ENCODE measurements around the gene ZNF32.
"Not testable (repeated sequence)": the region's sequence is repeated elsewhere in the genome, so short reads cannot be mapped to it uniquely, and the experiment has no call there.

Gene ZNF32

GRCh38 chr10:43679509-43679908 is 30.8 kb upstream of the ZNF32 start:
- no peak for DNase-seq

- DNase-seq, result no peak
Observed at GRCh38 chr10:43678654-43679053, 30.0 kb upstream of the ZNF32 start.

- DNase-seq, result no peak
Observed at GRCh38 chr10:43676901-43677300, 28.2 kb upstream of the ZNF32 start.

- no peak for DNase-seq
Observed at GRCh38 chr10:43676331-43676730, 27.6 kb upstream of the ZNF32 start.

DNA sequence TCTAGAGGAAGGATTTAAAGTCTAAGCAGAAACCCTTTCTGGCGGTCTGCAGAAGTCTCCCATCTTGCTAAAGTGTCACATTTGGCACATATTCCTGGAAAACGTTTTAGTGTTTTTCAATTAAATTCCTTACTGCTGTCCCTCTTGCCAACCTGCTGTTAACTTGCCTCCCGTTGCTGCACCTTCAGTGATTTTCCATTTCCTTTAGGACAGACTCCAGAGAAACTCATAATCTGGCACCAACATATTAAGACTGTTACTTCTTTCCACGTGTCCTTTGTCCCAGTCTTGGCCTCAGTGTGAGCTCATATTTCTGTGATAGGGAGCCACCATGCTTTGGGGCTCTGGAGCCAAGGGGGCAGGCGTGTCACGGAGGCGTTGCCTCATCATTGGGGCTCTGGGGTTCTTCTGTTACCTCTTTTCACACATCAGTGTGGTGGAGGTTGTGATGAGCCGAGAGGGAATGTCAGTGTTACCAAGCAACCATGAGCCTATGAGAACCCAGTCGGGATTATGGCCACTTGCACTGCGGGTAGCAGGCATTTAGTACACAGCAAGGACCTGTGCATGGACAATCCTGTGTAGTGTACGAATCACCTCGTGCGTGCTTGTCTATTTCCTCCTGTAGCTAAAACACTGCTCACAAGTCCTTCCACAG is 26.0 kb upstream of the ZNF32 start:
- DNase-seq, result no peak

DNA sequence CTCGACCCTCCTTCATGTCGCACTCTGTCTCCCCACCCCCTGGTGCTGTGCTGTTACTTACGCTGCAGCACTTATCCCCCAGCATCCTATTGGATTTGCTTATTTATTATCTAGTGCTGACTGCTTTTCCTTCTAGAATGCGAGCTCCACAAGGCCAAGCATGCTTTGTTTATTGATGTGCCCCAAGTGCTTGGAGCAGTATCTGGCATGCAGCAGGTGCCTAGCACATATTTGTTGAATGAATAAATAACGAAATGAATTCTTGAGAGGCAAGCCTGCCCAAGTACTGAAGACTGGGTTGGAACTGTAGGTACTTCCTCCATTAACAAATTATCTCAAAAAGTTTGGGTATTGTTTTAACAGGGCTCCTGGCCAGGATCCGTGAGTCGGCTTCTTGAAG is 24.8 kb upstream of the ZNF32 start:
- DNase-seq, result no peak

DNA sequence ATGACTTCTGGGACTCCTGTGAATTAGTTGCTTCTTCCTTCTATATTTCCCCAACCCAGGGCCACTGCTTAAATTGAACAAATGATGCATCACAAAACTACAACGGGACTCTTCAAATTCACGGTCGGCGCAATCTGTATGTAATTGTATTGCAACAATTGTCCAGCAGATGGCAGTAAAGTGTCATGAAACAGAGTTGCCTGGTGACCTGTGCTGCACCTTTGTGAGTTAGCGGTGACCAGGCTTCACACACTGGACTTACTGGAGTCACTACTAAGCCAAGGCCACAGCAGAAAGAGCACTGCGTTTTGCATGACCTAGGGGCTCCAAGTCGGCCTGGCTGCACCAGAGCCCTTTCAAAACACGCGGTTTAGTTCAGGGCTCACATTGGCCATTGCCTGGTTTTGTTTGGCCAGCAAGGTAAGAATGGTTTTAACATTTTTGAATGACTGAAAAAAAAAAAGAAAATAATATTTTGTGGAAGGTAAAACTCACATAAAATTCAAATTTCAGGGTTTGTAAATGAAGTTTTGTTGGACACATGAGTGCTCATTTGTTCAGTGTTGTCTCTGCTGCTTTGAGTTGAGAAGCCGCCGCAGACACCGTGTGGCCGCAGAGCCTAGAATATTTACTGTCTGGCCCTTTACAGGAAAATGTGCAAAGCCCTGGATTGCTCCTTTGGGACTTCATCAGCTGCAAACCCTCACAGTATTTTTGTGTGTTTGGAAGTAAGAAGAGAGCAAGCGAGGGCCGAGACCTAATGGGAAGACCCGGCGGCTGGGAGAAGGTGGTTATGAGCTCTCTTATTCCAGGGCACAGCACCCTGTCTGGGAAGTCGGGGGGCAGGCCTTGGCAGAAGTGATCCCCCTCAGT is 23.2 kb upstream of the ZNF32 start:
- DNase-seq, result peak; percentile 21

GRCh38 chr10:43669386-43669785 is 20.7 kb upstream of the ZNF32 start:
- no peak for DNase-seq

GRCh38 chr10:43667761-43668386 is 19.2 kb upstream of the ZNF32 start:
- no peak for DNase-seq

GRCh38 chr10:43667317-43667731 is 18.6 kb upstream of the ZNF32 start:
- DNase-seq, result no peak

DNA sequence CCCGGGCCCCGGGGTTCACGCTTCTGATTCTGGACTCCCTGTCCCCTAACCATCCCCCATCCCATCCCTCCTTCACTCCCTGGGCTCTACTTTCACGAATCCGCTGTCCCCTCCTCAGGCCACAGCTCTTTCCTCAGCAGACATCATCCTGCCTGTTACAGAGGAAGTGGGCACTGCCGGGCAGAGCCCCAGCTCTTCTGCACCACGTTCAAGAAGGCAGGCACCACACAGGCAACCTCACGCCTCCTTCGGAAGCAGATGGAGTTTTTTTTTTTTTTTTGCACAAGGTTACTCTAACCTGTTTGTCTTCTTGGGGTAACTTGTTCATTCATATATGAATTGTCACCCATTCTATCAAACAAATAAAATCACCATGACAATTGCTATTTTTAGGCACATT is 17.9 kb upstream of the ZNF32 start:
- no peak for DNase-seq

GRCh38 chr10:43665054-43665453 is 16.4 kb upstream of the ZNF32 start:
- no peak for DNase-seq

- DNase-seq, result no peak
Observed at GRCh38 chr10:43658227-43658626, 9.5 kb upstream of the ZNF32 start.

DNA sequence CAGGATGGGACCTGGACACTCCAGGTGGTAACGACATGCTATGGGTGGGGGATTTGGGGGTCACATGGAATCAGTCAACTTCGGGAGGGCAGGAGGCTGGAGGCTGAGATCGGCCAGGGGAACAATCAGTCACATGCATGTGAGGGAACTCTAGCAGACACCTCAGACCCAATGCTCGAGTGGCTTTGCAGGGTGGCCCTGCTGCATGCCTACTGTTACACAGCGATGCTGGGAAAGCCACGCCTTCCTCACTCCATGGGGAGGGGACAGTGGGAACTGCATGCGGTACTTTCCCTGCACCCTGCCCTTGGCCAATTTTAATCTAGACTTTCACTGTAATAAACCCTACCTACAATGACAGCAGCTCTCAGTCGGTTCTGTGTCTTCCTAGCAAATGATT is 6.6 kb upstream of the ZNF32 start:
- no peak for DNase-seq

DNA sequence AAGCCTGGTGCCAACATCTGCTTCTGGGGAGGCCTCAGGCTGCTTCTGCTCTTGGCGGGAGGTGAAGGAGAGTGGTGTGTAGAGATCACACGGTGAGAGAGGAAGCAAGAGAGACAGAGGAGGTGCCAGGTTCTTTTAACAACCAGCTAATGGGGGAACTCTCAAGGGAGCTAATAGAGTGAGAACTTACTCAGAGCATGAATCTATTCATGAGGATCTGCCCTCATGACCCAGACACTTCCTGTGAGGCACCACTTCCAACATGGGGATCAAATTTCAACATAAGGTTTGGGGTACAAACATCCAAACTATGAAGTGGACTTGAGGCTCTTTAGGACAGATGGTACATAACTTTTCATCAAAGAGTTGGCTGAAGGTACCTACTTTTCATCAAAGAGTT is 5.1 kb upstream of the ZNF32 start:
- no peak for DNase-seq

GRCh38 chr10:43649185-43649523 is 473 bp upstream of the ZNF32 start:
- DNase-seq, result no peak

- no peak for DNase-seq
Observed at GRCh38 chr10:43648095-43648397, 635 bp downstream of the ZNF32 start.

DNA sequence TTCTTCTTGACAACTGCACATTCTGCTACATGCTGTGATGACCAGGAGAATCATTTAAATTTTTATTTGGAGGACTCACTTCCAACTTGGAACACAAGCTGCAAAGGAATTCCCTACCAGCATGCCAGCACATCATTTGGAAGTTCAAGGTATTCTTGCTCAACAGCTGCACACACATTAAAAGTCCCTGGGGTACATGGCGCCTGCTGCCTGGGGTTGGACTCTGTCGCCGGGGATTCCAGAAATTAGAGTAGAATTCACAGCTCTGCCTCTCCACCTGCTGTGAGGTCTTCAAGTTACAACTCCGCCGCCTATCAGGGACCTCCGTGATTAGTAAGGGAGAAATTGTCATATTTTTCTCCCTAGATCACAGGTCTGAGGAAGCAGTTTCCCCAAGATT is 1.1 kb downstream of the ZNF32 start:
- DNase-seq, result no peak

- no peak for DNase-seq
Observed at GRCh38 chr10:43645866-43646265, 2.8 kb downstream of the ZNF32 start.

DNA sequence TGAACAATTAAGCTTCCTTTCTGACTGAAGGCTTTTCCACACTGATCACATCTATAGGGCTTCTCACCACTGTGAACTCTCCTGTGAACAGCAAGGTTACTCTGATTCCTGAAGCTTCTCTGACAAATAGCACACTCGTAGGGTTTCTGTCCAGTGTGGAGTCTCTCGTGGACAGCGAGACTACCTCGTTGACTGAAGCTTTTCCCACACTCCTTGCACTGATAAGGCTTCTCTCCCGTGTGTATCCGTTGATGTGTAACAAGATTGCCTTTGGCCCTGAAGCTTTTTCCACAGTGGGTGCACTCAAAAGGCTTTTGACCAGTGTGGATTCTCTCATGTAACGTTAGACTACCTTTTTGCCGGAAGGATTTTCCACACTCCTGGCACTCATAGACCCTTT is 4.4 kb downstream of the ZNF32 start:
- no peak for DNase-seq

- no peak for DNase-seq
Observed at GRCh38 chr10:43640603-43641002, 8.1 kb downstream of the ZNF32 start.

DNA sequence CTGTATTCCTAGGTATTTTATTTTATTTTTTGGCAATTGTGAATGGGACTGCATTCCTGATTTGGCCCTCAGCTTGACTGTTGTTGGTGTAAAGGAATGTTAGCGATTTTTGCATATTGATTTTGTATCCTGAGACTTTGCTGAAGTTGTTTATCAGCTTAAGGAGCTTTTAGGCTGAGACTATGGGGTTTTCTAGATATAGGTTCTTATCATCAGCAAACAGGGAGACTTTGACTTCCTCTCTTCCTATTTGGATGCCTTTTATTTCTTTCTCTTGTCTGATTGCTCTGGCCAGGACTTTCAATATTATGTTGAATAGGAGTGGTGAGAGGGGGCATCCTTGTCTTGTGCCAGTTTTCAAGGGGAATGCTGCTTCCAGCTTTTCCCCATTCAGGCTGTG is 12.9 kb downstream of the ZNF32 start:
- DNase-seq, result not testable (repeated sequence)

- DNase-seq, result no peak
Observed at GRCh38 chr10:43628956-43629355, 19.7 kb downstream of the ZNF32 start.

DNA sequence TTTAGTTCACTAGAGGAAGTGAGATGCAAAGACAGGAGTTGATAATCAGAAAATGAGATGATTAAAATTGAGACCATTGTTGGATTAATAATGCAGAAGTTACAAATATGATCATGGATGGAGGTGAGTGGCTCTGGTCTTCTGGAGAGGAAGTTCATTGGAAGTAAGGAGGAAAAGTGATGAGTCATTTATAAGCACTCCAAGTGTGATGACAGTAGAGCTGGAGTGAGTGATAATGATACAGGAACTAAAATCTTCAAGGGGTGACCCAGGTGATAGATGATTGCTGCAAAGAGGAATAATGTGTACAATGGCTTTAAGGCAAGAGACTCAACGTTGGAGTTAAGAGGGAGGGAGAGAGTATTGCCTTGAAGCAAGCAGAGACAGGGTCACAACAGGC is 20.7 kb downstream of the ZNF32 start:
- DNase-seq, result no peak

GRCh38 chr10:43623351-43623750 is 25.3 kb downstream of the ZNF32 start:
- no peak for DNase-seq
